Fibroblast of skin of back (primary cell): ENCODE data around the gene POGLUT2.

ENCODE experiments used
- DNase-seq: peaks from one replicate; pipeline ENCODE4 v3.0.0-alpha.2; 2013

POGLUT2 gene

DNA sequence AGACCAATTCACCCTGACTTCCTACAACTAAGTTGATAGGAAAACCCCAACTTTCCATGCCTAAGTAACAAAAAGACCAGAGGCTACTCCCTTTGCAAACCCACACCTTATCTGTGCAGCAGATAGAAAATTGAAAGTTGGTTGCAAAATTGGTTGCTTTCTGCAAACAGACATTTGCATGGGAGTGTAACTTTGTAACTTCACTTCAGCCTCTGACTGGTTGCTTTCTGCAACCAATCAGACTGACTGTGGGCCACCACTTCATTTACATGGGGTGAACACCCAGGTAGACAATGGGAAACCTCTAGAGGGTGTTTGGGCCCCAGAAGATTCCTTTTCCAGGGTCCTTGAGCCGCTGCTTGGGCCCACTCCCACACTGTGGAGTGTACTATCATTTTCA is 35.0 kb downstream of the POGLUT2 start:
- no peak for DNase-seq

DNA sequence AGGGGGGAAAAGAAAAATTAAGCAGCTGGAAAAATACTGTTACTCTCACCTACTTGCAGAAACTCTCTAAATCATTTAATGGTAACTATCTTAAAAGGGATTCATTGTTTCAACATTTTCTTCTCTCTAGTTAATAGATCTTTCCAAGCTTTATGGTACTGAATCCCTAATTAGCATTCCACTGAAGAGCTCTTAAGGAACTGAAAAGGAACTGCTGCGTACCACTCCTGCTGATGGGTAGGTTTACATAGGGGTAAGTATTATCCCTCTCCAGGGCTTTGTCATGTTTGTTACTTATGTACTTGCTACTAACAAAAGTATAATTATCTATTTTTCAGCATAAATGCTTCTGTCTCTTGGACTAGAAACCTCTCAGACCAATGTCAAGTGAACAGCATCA is 37.7 kb downstream of the POGLUT2 start:
- DNase-seq, result no peak

- DNase-seq, result no peak
Observed at GRCh38 chr13:102758842-102759241, 39.9 kb downstream of the POGLUT2 start.

DNA sequence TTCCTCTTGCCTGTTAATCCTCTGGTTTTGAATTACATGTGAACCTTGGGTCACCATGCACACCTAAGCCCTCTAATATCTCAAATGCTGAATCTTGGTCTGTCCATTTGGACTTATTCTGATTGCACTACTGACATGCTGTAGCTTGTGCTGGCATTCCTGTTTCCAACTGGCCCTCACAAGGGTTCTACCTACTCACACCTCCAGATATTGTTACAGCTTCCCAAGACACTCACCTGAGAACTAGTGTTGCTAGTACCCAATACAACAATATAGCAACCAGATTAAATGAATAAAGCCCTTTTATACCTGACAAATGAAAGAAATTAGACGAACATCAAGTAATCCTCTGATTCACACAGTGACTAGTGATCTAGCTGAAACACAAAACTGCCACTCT is 41.8 kb downstream of the POGLUT2 start:
- DNase-seq, result no peak

GRCh38 chr13:102751886-102752285 is 46.9 kb downstream of the POGLUT2 start:
- no peak for DNase-seq

GRCh38 chr13:102742506-102742905 is 56.3 kb downstream of the POGLUT2 start:
- DNase-seq, result no peak

DNA sequence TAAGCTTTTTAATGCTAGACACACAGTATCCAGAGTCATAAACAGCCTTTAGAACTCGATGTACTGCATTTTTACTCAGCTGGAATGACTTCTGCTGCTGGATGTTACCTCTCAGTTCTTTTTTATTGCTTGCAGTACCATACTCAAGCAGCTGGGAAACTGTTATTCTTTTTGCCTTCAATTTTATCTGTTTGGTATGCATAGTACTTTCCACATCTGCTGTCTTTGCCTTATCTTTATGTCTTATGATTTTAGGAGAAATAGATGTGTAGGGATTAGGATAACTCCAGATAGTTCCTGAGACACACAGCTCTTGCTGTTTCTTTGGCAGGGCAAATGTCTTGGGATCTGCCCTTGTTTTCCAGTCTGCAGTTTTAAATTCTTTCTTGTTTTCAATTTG is 56.7 kb downstream of the POGLUT2 start:
- no peak for DNase-seq
